GM18870 (cell line): ENCODE measurements around the gene CTTNBP2.

ENCODE experiments used
- ATAC-seq: cut with Tn5 transposase; IDR thresholded peaks from one replicate; pipeline ENCODE4 v1.9.1; 2021; ENCODE audit warnings: moderate library complexity; ENCODE audit not compliant: unreplicated experiment

The CTTNBP2 gene

DNA sequence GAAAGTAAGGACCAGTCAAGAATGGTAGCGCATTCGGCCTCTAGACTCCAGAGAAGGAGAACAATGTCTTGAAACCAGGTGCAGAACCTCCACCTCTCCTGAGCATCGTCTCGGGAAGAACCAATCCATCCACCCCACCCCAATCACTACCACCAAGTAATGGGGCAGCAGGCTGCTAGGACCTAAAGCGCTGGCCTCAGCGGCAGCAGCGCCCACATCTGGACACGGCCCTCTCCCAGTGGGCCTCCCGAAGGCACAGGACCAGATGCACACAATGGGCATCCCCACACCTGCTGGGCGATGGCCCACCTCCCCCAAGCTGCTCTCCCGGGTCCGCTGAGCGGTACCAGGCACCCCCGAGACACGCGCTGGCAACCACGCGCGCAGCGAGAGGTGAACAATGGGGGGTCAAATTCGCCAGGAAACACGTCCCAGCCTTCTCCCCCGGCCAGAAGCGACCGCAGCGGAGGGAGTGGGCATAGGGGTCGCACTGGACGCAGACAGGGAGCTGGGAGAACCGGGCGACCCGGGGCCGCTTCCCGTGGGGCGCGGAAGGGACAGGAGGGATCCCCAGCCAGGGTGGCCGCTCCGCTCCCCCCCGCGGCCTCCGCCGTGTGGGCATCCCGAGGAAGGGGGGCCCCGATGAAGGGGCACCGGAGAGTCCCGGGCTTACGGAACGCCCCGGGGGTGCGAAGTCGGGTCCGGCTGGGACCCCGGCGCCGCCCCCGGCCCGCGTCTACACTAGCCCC lies 506 bp downstream of the CTTNBP2 start:
- no peak for ATAC-seq

DNA sequence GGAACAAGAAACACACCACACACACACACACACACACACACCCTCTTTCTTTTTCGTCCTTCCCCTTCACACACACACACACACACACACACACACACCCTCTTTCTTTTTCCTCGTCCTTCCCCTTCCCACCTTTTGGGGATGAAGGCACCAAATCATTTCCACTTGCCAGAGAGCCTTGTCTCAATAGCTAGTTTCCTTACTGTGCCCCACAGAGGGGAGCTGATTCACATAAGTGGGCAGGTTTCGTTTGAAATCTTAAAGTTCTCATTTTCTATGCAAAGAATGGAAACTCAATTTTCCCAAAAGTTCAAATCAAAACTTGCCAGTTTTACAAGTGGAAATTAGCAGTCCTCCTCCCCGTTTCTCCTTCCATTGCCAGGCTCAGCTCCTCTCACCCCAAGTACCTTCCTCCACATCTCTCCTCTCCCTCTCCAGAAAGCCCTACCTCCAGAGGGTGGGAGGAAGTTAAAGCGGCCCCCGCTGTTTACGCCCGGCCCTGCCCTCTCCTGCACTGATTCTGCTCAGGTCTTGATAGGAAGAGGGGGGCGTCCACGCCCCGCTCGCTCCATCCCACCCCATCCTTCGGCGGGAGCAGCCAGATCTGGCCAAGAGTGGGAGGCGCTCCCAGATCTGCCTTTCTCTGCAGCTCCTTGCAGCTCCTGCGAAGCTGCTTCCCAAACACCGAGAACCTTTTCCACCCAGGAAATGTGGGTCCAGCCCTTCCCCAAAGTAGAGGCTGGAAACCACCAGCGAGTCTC lies 1.3 kb downstream of the CTTNBP2 start:
- no peak for ATAC-seq

GRCh38 chr7:117871401-117871777 lies 1.9 kb downstream of the CTTNBP2 start:
- ATAC-seq: no peak

DNA sequence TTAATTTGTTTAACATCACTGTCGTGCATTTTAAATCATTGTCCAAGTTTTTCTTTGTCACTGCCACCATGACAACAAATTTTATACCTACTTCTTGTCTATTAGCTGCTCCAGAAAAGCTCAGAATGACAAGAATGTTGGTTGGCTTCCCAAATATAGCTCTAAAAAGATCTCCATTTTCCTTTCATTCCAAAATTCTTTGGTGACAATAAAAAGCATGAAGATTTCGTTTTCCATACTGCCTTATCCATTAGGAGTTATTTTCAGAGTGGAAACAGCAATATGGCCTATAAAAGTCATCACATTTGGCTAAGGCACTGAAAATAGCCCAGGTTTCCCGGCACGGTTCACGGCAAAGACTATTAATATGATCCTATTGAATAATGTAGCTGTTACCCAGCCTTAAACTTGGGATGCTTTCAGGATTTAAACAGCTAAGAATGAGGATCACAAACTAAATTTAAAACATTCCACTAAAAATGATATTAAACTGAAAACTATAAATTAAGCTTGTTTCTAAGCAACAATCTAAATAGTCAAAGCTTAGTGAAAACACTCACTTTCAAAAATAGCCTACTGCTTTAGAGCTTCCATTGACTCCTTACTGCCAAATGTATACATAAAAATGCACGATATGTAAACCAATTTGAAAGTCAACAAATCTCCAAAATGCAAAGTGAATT lies 2.7 kb downstream of the CTTNBP2 start:
- no peak for ATAC-seq

DNA sequence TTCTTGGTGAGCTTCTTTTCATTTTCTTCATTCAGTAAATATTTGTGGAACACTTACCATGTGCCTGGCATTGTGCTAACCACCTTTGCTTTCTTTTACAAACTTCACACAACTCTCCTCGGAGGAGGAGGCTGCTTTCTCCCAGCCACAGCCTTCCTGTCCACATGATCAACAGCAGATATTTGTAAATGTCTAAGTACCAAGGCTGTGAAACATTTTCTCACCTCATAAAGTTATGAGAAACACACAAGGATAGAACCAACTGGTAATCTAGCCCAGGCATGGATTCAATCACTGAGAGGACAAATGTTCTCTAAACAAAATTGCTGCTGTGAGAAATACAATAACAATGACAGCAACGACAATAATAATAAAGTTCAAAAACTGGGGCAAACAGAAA lies 3.9 kb downstream of the CTTNBP2 start:
- ATAC-seq: no peak

GRCh38 chr7:117863618-117864017 lies 9.6 kb downstream of the CTTNBP2 start:
- ATAC-seq: no peak

GRCh38 chr7:117862378-117862777 lies 10.9 kb downstream of the CTTNBP2 start:
- no peak for ATAC-seq

- no peak for ATAC-seq
These were observed 13.9 kb downstream of the CTTNBP2 start for GRCh38 chr7:117859246-117859812.

DNA sequence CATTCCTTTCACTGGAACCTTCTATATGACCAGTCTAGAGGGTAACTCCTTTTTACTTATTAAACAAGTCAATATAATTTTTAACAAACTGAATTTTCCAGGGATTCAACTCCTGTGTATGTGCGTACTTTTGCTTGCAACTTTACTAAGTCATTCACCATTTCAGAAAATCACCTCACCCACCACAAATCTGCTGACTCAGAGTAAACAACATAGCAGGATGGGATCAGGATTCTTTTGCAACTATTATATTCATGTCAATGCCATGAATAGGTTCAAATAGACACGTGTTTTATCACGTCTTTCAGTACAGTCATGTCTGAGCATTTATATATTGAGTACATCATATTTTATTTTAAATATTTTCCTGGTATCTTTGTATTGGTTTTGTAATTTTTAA lies 14.5 kb downstream of the CTTNBP2 start:
- no peak for ATAC-seq

DNA sequence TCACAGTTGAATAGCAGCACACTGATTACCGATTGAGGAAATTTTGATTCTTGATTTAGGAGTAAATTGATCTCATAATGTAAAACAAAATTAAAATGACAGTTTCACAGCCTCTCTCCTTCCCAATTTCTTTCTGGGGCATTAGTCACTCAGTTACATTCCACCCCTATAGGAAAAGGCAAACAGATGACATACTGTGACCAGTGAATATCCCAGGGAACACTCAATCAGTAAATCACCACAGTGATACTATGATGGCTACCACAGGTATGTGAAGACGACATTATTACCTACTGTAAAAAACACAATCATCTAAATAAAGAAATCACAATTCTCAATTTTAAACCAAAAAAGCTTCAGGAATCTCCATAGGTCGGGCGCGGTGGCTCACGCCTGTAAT lies 15.5 kb downstream of the CTTNBP2 start:
- no peak for ATAC-seq

GRCh38 chr7:117856196-117856595 lies 17.0 kb downstream of the CTTNBP2 start:
- no peak for ATAC-seq

DNA sequence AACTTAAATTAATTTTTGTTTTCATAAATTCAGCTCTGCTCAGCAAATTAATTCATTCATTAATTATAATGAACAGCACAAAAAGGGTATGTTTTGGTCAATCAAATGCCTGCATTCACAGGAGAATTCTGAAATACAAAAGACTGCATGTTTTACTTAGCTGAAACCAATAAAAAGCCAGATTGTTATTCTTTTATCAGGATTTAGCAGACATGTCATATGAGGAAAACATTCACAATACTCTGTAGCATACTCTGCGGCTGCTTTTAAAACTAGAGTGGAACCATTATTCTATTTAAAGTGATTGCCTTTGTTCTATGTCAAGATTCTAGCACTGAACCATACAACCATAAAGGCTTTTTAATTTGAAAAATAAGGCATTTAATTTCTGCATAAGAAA lies 19.1 kb downstream of the CTTNBP2 start:
- no peak for ATAC-seq

DNA sequence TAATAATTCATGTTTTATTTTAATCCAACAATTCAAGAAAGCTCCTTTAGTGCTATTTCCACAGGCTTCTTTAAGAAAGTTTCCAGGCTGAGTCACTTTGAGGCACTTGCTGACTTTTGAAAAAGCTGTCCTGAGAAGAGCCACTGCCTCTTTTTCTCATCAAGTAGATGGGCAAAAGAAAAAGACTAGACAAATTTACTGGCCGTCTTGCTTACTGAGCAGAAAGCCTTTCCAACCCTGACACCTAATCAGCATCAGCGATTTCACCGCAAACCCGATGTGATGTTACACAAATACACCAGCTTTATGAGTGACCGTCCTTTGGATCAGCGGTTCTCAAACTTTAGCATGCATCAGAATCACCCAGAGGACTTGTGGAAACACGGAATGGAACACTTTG lies 24.3 kb downstream of the CTTNBP2 start:
- ATAC-seq: no peak

DNA sequence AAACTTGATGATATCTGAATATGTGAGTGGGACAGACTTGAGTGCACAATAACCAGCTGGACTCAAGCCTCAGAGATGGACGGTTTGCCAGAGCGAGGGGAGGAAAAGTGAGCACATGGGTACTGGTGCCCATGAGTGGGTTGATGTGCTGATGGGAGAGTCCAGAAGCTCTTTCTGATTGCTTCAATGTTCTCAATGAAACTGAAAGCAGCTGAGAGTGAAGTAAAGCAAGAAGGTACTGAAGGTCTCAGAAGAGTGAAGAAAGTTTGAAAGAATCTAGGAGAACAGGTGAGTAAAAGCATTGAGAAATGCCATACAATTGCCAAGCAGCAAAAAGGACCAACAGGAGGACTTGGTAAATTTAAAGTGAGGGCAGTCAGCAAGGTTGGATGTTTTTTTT lies 28.6 kb downstream of the CTTNBP2 start:
- no peak for ATAC-seq

- no peak for ATAC-seq
These were observed 31.6 kb downstream of the CTTNBP2 start for GRCh38 chr7:117841611-117842010.

DNA sequence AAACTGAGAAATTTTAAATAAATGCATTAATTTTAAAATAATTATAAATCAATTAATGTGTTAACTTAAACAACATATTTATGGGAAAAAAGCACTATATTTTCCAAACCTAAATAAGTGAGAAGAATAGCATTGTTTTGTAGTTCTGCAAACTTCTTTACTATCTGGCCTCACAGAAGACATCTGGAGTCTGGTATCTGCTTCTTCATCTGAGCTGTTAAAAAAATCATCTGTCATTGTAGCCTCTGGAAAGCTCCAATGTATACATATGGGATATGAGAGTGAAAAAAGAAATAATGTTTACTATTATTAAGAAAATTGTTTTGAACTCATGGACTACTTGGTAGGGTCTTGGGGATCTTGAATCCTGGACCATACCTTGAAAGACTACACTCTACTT lies 32.2 kb downstream of the CTTNBP2 start:
- no peak for ATAC-seq

GRCh38 chr7:117839507-117839906 lies 33.7 kb downstream of the CTTNBP2 start:
- ATAC-seq: peak; percentile 54

GRCh38 chr7:117837841-117838240 lies 35.4 kb downstream of the CTTNBP2 start:
- peak; percentile 98 for ATAC-seq

GRCh38 chr7:117835016-117835664 lies 38.1 kb downstream of the CTTNBP2 start:
- no peak for ATAC-seq

GRCh38 chr7:117830422-117830954 lies 42.8 kb downstream of the CTTNBP2 start:
- no peak for ATAC-seq
